DMS 273 treated with DMSO at 0.1 percent for 48 hours (cell line): ENCODE data around the gene ACER3.
"Not testable (repeated sequence)": the region's sequence is repeated elsewhere in the genome, so short reads cannot be mapped to it uniquely, and the experiment has no call there.

Experiments used
- DNase-seq: peaks from one replicate; lab custom pipeline; 2025; lab: John Stamatoyannopoulos, UW

Gene ACER3

GRCh38 chr11:76860539-76861475 is at the start of gene ACER3:
Gene ACER3 (plus strand): TSS chr11:76860918. CDS start chr11:76860977, 59 bp downstream.
- peak; percentile 58 for DNase-seq

DNA sequence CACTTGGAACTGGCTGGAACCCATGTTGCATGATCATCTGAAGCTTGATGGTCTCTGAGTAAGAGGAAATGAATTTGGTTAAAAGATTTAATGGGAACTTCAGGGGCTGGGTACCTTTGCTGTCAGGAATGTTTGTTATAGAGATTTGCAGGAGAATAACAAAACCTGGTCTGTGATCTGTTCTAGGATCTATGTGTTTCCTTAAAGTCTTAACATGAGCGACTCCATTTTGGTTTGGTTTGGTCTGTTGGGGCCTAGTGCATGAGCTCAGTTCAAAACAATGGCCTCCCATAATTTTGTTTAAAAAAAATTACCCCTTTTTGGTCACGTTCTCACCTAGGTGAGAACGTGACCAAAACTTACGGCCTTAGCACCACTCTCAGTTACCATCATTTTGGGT is 49.5 kb upstream of the ACER3 start:
- DNase-seq, result no peak

- no peak for DNase-seq
Observed at GRCh38 chr11:76814414-76814813, 46.3 kb upstream of the ACER3 start.

- DNase-seq, result not testable (repeated sequence)
Observed at GRCh38 chr11:76815678-76816077, 45.0 kb upstream of the ACER3 start.

- no peak for DNase-seq
Observed at GRCh38 chr11:76820184-76820566, 40.5 kb upstream of the ACER3 start.

DNA sequence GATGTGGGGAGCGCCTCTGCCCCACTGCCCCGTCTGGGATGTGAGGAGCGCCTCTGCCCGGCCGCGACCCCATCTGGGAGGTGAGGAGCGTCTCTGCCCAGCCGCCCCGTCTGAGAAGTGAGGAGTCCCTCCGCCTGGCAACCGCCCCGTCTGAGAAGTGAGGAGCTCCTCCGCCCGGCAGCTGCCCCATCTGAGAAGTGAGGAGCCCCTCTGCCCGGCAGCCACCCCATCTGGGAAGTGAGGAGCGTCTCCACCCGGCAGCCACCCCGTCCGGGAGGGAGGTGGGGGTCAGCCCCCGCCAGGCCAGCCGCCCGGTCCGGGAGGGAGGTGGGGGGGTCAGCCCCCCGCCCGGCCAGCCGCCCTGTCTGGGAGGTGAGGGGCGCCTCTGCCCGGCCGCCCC is 39.3 kb upstream of the ACER3 start:
- DNase-seq, result not testable (repeated sequence)

- no peak for DNase-seq
Observed at GRCh38 chr11:76822406-76822805, 38.3 kb upstream of the ACER3 start.

DNA sequence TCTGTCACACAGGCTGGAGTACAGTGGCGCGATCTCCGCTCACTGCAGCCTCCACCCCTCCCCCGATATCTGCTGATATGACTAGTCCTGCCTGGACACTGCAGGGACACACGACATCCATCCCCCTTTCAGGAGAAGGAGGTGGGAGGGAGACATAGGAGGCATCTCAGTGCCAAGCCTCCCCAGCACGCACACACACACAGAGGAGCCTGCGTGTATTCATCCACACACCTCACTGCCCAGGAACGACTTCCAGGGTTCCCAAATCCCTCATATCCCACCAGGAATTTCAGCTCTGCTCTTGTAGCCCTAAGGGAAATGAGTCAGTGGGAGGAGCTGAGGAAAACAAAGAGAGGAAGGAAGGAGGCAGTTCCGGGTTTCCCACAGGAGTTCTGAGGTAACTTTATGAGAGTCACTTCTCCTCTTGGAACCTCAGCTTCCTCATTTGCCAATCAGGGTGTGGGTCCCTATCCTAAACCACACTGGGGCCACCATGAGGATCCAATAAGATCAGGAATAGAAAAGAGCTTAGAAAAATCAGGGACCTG is 37.2 kb upstream of the ACER3 start:
- DNase-seq, result no peak

DNA sequence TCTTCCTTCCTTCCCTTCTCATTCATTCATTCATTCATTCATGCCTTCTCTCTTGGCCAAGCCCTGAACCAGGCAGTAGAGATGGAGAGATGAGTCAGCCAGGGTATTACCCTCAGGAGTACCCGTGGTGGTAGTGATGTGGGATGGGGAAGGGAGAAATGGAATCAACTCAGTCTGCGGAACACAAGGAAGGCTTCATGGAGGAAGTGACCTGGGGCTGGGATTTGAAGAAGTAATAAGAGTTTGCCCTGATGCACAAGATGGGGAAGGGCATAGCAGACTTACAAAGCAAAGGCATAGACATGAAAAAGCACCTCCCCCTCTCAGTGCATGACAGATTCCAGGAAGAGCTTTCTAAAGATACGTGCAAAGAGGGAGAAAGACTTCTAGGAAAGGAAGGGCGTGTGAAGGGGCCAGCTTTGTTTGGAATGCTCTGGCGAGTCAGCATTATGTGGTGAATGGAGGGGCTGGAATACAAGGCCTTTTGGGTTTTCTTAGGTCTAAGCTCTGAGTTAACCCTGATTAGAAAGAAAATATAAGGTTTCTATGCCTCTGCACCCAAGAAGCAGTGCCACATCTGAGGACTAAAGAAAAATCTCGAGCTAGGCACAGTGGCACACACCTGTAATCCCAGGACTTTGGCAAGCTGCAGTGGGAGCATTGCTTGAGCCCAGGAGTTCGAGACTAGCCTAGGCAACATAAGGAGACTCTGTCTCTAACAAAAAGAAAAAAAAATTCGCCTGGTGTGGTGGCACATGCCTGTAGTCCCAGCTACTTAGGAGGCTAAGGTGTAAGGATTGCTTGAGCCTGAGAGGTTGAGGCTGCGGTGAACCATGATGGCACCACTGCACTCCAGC is 36.4 kb upstream of the ACER3 start:
- no peak for DNase-seq

DNA sequence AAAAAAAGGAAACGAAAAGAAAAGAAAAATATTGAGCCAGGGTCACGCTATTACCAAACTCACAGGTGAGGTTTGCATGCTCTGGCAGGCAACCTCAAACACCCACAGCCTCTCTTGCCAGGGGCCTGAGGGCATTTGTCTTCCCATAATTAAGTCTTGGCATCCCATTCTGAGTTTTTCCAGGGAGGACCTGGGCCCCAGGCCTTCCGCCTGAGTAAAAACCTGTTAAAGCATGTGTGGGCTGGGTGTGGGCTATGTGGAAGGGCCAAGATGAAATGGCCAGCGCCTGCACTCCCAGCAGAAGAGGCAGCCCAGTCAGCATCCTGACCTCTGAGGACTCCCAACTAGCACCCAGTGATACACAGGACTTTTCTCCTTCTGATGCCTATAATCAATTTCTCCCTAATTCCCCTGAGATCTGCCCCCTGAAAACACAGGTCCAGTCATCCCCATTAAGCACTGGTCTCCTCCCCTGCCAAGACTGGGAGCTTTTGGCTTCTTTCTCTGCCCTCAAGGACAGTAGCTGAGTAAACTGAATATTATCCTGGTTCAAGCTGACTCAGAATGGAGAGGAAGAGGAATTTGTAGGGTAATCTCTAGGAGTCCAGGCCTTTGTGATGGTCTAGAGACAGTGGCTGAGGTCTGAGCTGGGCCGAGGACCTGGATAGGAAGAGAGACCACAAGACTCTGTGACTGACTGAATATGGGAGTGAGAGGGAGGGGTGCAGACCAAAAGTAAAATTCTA is 35.6 kb upstream of the ACER3 start:
- DNase-seq, result no peak

GRCh38 chr11:76825726-76826396 is 34.9 kb upstream of the ACER3 start:
- no peak for DNase-seq

DNA sequence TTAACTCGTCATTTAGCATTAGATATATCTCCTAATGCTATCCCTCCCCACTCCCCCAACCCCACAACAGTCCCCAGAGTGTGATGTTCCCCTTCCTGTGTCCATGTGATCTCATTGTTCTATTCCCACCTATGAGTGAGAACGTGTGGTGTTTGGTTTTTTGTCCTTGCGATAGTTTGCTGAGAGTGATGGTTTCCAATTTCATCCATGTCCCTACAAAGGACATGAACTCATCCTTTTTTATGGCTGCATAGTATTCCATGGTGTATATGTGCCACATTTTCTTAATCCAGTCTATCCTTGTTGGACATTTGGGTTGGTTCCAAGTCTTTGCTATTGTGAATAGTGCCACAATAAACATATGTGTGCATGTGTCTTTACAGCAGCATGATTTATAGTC is 34.2 kb upstream of the ACER3 start:
- not testable (repeated sequence) for DNase-seq

DNA sequence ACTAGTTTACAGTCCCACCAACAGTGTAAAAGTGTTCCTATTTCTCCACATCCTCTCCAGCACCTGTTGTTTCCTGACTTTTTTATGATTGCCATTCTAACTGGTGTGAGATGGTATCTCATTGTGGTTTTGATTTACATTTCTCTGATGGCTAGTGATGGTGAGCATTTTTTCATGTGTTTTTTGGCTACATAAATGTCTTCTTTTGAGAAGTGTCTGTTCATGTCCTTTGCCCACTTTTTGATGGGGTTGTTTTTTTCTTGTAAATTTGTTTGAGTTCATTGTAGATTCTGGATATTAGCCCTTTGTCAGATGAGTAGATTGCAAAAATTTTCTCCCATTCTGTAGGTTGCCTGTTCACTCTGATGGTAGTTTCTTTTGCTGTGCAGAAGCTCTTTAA is 33.7 kb upstream of the ACER3 start:
- not testable (repeated sequence) for DNase-seq

- DNase-seq, result peak; percentile 89
Observed at GRCh38 chr11:76830639-76831327, 29.9 kb upstream of the ACER3 start.

- no peak for DNase-seq
Observed at GRCh38 chr11:76831686-76832310, 28.9 kb upstream of the ACER3 start.

DNA sequence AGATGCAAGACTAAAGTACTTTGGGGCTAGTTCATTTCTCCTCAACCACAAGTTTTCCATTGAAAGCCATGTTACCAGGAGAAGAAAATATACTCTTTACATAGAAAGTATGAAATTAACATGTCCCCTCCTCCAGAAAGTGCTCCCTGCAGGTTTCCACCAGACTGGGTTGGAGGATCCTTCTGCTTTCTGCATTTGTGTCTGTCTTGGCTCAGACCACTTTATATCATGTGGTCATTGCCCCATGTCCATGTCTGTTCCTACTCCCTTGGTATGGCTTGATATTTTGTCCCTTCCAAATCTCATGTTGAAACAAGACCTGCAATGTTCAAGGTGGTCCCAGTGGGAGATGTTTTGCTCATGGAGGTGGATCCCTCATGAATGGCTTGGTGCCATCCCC is 28.4 kb upstream of the ACER3 start:
- no peak for DNase-seq

- DNase-seq, result no peak
Observed at GRCh38 chr11:76834151-76834550, 26.6 kb upstream of the ACER3 start.

- DNase-seq, result no peak
Observed at GRCh38 chr11:76835036-76835435, 25.7 kb upstream of the ACER3 start.

DNA sequence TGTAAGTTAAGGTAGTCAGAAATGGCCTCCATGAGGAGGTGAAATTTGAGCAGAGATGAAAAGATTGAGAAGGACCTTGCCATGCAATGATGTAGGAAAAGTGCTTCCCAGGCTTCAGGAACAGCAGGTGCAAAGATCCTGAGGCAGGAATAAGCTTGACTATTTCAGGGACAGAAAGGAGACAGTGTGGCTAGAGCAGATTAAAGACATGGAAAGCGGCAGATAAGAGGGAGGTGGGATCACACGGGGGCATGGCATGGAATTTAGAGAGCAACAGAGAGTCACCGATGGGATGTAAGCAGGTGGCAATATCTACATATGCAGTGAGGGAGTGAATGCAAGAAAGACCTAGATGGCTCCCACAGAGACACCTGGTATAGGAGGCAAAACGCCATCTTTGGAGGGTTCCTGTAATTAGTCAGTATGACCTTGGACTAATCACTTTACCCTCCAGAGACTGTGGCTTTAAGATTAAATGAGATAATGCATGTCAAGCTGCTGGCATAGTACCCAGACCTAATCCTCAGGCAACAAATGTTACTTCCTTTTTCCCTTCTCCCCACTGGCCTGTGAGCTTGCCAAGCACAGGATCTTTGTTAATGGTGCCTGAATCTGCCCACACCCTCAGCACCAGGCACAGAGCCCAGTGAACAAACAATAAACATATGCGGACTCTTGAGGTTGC is 24.6 kb upstream of the ACER3 start:
- DNase-seq, result peak; percentile 69
